BE2C (cell line): ENCODE data around the gene TRPM8.

Source experiments
- DNase-seq: peaks from one replicate; pipeline ENCODE4 v3.0.0-alpha.2; 2020
- H3K27me3 ChIP-seq: fragments of 250-450 bp; sonication (Bioruptor Pico); 2 replicates; pipeline ENCODE4 v1.5.1; 2020; ENCODE audit warnings: mild to moderate bottlenecking
- H3K36me3 ChIP-seq: fragments of 250-450 bp; sonication (Bioruptor Pico); 2 replicates; pipeline ENCODE4 v1.5.1; 2020; ENCODE audit warnings: mild to moderate bottlenecking
- H3K4me1 ChIP-seq: fragments of 250-450 bp; sonication (Bioruptor Pico); 2 replicates; pipeline ENCODE4 v1.5.1; 2020
- H3K4me3 ChIP-seq: 2 replicates; pipeline ENCODE4 v1.5.1; 2011; ENCODE audit warnings: low read depth, low read length
- H3K9me3 ChIP-seq: fragments of 250-450 bp; sonication (Bioruptor Pico); 2 replicates; pipeline ENCODE4 v1.5.1; 2020
- CTCF ChIP-seq: IDR thresholded peaks from 2 replicates; pipeline ENCODE4 v1.5.1; 2012; ENCODE audit warnings: mild to moderate bottlenecking, low read depth, low read length

TRPM8 gene

GRCh38 chr2:233940376-233941276, 23.5 kb downstream of the TRPM8 start:
- TF ChIP-seq CTCF = no peak
- Histone ChIP-seq H3K4me1 (no peaks in the 10 kb centered on the region), H3K9me3 (no peaks in the 10 kb centered on the region), H3K27me3 (no peaks in the 10 kb centered on the region), H3K36me3 (no peaks in the 10 kb centered on the region), H3K4me3 (no peak overlapping the region)
- no peak for DNase-seq

GRCh38 chr2:233942731-233943130, 25.6 kb downstream of the TRPM8 start:
- Histone ChIP-seq H3K4me3 (no peak overlapping the region), H3K4me1 (no peaks in the 10 kb centered on the region), H3K27me3 (no peaks in the 10 kb centered on the region), H3K9me3 (no peaks in the 10 kb centered on the region), H3K36me3 (no peaks in the 10 kb centered on the region)
- no peak for DNase-seq
- no peak for TF ChIP-seq CTCF

- no peak for TF ChIP-seq CTCF
- Histone ChIP-seq H3K4me3 (no peak overlapping the region), H3K27me3 (no peaks in the 10 kb centered on the region), H3K4me1 (no peaks in the 10 kb centered on the region), H3K9me3 (no peaks in the 10 kb centered on the region), H3K36me3 (no peaks in the 10 kb centered on the region)
- no peak for DNase-seq
Measured at GRCh38 chr2:233944269-233944668, 27.1 kb downstream of the TRPM8 start.

GRCh38 chr2:233944722-233945121, 27.5 kb downstream of the TRPM8 start:
- H3K4me1 ChIP-seq = no peaks in the 10 kb centered on the region
- no peak for TF ChIP-seq CTCF
- H3K4me3 ChIP-seq = no peak overlapping the region
- no peaks in the 10 kb centered on the region for H3K9me3 ChIP-seq
- no peaks in the 10 kb centered on the region for H3K36me3 ChIP-seq
- H3K27me3 ChIP-seq = no peaks in the 10 kb centered on the region
- no peak for DNase-seq

GRCh38 chr2:233945146-233945545, 28.0 kb downstream of the TRPM8 start:
- Histone ChIP-seq H3K36me3 (no peaks in the 10 kb centered on the region), H3K9me3 (no peaks in the 10 kb centered on the region), H3K4me1 (no peaks in the 10 kb centered on the region), H3K27me3 (no peaks in the 10 kb centered on the region), H3K4me3 (no peak overlapping the region)
- no peak for TF ChIP-seq CTCF
- no peak for DNase-seq

GRCh38 chr2:233950078-233950825, 33.1 kb downstream of the TRPM8 start:
- Histone ChIP-seq H3K27me3 (no peaks in the 10 kb centered on the region), H3K4me1 (no peaks in the 10 kb centered on the region), H3K4me3 (no peak overlapping the region), H3K9me3 (no peaks in the 10 kb centered on the region), H3K36me3 (no peaks in the 10 kb centered on the region)
- no peak for DNase-seq
- no peak for TF ChIP-seq CTCF
